Esophagus muscularis mucosa (tissue), 4 donors: Measurements from ENCODE around the gene CSF2RB.

Experiments used
- EP300 ChIP-seq: sonication (generic); formaldehyde crosslinking; IDR thresholded peaks from one replicate; pipeline ENCODE4 v1.6.1; 2017; ENCODE audit warnings: antibody characterized with exemption
- POLR2A ChIP-seq: fragments of 450-650 bp; IDR thresholded peaks from one replicate; pipeline ENCODE4 v1.6.1; 2017; ENCODE audit warnings: antibody characterized with exemption, moderate library complexity, mild to moderate bottlenecking, low read depth
- TF ChIP-seq, protein P1 (sequence below), 3 experiments: fragments of 200-600 bp in 2 of 3; fragments of 450-650 bp in 1 of 3; sonication (generic) in 2 of 3; IDR thresholded peaks; one replicate each; pipeline ENCODE4 v1.5.1; 2017 to 2019; ENCODE audit warnings: antibody characterized with exemption in 3 of 3, mild to moderate bottlenecking in 2 of 3, moderate library complexity in 1 of 3

DNA sequence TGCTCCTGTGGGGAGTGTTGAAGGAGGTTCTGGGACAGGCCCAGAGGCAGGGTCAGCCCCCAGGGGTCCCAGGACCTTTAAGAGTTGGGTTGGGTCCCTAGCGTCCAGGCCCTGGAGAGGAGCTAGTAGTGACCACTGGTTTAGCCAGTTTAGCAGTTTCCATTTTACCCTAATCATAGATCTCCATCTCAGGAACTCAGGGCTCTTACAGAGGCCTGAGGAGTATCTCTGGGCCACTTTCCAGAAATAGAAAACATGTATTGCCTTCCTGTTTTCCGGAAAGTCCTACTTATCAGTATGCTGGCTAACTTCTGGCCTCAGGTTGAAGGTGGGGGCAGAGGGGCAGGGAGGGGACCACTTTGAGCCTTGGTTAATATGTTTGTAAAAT is 39.1 kb upstream of the CSF2RB start:
- TF ChIP-seq, protein P1, sequence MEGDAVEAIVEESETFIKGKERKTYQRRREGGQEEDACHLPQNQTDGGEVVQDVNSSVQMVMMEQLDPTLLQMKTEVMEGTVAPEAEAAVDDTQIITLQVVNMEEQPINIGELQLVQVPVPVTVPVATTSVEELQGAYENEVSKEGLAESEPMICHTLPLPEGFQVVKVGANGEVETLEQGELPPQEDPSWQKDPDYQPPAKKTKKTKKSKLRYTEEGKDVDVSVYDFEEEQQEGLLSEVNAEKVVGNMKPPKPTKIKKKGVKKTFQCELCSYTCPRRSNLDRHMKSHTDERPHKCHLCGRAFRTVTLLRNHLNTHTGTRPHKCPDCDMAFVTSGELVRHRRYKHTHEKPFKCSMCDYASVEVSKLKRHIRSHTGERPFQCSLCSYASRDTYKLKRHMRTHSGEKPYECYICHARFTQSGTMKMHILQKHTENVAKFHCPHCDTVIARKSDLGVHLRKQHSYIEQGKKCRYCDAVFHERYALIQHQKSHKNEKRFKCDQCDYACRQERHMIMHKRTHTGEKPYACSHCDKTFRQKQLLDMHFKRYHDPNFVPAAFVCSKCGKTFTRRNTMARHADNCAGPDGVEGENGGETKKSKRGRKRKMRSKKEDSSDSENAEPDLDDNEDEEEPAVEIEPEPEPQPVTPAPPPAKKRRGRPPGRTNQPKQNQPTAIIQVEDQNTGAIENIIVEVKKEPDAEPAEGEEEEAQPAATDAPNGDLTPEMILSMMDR (IDR thresholded peaks at IDR 0.05): no peak
- TF ChIP-seq POLR2A (no peak), EP300 (no peak)
